NOMO-1 (cell line): Measurements from ENCODE around the gene OVCH1.
"Not testable (repeated sequence)": the region's sequence is repeated elsewhere in the genome, so short reads cannot be mapped to it uniquely, and the experiment has no call there.

Experiments
- DNase-seq, 2 experiments: peaks; one replicate each; lab custom pipeline; 2025; ENCODE audit not compliant: unreplicated experiment in 2 of 2; lab: John Stamatoyannopoulos, UW

The OVCH1 gene

DNA sequence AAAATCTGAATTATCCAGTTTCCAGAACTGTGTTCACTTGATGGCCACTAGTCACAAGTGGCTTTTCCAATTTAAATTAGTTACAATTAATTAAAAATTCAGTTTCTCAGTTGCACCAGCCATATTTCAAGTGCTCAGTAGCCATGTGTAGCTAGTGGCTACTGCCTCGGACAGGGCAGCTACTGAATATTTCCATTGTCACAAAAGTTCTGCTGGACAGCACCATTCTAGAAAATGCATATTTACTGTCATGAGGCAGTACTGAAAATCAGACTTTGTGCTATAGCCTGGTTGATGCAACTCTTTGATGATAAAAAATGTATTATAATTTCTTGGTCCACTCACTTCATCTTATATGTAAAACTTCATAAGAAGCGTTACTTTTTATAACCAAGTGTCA is 11.5 kb upstream of the OVCH1 start:
- DNase-seq: no peak

DNA sequence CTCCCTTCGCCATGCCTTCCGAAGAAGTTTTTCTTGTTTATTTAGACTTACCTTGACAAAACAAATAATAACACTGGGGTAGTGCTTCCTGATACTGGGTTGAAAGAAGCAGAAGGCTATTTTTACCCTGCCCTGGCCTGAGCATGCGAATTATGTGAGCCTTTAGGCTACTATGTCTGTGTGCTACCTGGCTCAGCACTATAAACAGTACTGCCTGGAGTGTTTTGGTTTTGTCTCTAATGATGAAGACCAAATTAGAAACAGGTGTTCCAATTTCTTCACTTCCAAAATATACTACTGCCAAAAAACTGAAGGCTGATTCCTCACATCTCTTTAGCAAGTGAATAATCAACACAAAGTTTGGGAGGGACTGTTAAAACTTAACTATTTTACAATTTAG is 7.6 kb upstream of the OVCH1 start:
- DNase-seq: no peak

DNA sequence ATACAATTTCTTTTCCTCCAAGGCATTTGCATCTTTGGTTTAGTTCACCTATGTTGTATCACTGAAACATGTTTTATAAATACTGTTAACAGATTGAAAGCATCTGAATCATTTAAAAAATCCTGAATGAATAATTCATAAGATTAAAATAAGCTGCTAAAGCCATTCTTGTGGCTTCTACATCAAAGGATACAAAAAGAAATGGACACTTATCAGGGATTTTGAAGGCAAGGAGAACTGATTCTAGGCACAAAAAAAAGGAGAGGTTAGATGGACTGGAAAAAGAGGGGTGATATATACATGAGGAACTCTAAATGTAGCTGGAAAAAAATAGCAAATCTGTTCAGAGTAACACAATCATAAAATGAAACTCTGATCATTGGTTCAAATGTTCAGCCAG is 5.8 kb upstream of the OVCH1 start:
- no peak for DNase-seq

DNA sequence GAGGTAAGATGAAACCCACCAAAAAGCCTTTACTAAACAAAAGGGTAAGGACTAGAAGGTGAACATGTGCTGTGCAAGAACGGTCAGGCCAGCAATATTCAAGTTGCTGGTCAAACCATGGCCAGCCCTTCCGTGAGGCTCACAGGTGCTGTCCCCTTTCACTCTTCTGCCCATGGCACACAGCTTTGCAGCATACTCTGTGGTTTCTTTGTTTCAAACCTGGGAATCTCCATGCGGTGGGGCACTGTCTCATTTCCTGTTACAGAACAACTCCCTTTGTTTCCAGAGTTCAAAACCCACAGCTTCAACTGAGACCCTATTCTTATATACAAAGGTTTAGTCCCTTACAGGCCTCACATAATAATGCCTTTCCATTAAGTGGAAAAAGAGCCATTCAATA is 1.7 kb upstream of the OVCH1 start:
- no peak for DNase-seq

DNA sequence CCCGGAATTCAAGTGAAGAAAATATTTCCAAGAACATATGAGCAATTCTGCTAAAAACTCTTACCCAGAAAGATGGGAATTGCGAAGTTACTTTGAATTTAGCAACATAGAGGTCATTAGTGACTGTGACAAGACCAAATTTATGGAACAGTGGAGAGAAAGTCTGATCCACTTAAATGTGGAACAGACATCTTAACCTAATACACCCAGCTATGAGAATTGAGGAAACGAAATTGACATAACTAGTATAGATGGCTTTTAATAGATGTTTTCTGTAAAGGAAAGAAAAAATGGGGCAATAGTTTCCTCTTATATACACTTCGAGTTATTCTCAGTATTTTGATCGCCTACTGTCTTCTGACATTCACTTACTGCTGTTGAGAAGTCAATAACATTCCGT is 4.6 kb downstream of the OVCH1 start:
- peak; percentile 63 to 95 for DNase-seq

DNA sequence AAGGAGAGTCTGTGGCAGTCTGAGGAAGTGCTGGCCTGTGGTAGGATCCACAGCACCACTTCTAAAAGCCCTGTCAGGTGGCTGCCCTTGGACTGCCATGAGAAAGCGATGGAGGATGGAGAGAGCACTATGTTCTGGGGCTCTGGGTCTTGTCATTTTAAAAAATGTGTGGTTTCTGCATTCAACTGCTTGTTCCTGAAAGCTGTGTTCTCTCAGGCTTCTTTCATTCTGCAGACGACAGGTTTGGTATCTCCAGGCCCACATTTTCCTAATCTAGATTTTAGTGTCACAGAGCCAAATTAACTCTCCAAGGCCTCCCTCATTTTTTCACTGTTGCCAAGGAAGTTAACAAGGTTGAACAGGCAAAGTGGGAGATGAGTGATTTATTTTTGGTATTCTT is 10.5 kb downstream of the OVCH1 start:
- no peak for DNase-seq

DNA sequence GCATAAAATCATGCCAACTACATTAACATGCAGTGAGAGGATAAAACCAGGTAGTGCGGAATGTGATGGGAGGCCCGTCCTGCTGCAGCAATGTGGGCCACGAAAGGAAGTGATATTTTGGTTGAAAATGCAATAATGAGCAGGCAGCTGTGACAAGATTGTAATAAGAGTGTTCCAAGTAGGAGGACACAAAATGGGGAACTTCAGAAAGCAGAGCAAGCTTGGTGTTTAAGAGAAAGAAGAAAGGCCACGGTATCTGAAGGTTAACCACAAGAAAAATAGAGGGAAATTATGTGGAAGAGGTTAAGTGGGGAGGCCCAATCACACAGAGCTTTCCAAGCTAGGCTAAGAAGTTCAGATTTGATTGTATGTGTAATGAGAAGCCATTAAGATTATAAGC is 34.3 kb downstream of the OVCH1 start:
- DNase-seq: peak; percentile 59 to 79

DNA sequence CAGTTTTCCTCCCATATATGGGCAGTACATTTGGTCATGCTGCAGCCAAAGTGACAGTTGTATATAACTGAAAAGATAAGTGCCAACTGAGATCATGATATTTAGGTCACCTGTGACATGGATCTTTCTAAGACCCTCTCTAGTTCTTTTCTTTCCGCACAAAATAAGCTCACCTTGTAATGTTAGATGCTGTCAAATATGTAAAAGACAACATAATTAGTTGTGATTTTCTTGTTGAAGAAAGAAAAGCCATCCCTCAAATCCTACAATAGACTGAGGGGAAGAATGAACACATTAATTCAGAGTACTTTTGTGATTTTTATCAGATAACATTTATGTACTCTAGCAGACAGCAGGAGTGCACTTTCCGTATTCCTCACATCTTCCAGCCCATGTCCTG is 37.4 kb downstream of the OVCH1 start:
- no peak for DNase-seq

DNA sequence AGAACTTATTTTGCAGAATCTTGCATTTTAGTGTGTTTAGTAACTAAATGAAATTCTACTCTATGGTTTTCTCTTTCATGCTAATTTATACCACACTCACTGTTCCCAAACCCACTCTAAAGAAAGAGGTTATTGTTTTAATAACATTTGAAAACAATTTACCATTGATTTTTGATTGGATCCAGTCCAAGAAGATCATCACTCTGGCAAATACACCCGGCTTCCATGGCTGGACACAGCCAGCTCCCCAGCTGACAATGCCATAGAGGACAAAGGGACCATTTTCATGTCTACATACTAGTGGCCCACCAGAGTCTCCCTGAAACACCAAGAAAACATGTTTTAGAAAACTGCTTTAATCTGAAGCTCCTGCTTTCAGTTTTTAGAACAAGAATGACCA is 42.4 kb downstream of the OVCH1 start:
- no peak for DNase-seq

DNA sequence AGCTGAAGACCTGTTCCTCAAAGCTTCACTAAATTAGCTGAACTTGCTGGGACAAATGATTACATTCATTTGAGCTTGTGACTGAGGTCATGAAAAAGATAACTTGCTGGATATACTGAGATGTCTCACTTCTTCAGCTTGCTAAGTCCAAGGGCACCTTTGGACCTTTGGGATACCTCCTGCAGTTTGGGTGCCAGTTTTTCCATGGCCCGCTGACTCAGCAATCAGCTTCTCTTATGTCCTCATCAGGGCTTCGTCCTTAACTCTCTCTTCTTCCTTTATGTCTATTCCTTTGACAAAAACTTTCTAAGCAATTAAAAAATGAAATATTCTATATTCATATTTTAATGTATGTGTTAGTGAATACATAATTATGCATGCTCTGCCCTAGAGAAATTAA is 45.6 kb downstream of the OVCH1 start:
- DNase-seq: no peak

DNA sequence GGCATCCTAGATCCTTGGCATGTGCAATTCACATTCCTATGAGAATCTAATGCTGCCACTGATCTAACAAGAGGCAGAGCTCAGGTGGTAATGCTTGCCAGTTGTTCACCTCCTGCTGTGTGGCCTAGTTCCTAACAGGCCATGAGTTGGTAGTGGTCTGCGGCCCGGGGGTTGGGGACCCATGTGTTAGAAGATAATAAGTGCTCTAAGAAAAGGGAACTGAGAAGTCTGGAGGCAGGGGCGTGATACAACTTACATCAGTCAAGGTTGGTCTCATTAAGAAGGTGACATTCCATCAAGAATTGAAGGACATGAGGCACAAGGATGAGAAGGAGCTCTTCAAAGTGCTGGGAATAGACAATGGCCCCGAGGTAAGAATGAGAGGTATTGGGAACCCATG is 49.3 kb downstream of the OVCH1 start:
- no peak for DNase-seq

DNA sequence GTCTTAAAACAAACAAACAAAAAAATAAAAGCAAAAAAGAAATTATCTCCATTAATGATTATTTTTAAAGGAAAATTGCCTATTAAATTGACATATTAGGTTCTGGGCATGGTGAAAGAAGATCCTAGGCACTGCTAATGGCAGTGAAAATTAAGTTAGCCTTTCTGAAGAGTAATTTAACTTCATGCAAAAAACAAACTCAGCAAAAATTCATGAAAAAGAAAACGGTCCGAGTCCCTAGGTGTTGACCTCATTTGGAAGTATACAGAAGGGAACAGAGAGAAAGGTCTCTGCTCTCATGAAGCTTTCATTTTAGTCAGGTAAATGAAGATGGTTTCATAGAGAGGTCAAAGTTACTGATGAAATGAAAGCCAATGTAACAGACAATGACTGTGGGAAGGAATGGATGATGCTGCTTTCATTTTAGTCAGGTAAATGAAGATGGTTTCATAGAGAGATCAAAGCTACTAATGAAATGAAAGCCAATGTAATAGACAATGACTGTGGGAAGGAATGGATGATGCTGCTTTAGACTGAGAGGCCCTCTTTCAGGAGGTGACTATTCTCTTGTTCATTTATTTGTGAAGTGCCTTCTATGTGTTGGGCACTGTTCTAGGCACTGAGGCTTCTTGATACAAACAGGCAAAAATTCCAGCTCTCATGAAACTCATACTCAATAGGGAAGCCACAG is 50.1 kb downstream of the OVCH1 start:
- DNase-seq: no peak

DNA sequence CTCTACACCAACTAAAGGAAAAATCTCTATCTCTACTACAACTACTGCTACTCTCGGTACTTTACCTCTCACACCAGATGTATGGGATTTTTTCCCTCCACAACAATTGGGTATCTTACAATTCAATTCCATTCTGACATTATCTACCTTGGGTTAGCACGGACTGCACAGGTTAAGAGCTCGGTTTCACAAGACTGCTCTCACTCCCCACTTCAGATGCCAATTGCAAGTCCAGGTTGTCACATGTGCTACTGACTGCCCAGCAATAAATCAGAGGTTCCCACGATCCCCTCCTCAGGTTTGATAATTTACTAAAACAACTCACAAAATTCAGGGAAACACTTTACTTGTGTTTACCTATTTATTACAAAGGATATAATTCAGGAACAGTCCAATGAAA is 58.0 kb downstream of the OVCH1 start:
- DNase-seq: no peak

DNA sequence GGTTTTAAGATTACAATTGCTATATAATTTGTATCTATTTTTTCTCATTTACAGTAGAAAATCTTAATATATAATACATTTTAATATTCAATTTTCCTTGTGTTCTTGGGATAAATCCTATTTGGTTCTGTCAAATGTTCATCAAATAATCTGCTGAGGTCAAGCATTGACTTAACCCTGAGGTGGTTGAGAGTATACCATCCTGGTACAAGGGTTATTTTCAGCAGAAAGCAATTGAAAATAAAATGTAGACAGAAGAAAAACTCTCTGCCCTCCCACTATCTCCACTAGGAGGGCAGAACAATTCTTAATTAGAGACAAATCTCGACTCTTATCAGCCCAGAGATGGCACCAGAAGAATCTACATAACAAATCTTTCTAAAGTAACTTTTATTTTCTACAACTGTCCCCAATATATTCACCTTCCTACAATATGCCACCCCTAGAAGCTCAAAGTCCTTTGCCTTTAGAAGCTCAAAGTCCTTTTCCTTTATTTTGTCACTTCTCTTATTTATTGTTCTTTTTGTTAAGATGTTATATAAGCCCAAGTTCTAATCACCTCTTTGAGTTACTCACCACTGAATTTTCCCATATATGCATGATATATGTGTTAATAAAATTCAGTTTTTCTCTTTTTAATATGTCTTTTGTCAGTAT is 58.6 kb downstream of the OVCH1 start:
- DNase-seq: no peak

DNA sequence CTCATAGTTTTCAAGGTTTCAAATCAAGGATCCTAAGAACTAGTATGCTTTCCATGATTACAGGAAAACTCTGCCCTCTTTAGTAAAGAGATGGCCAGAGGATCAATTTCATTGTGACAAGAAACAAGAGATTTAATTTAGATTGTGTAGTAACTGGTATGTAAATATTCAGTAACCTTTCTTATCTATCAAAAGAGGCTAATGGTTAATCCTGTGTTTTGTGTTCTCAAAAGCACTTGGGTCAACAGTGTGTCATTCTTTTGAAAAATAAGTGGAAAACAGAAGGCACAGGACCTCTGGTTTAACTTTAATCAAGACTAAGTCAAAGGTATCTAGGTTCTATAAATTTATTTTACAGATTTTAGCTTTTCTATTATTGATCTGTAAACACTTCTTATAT is 59.9 kb downstream of the OVCH1 start:
- no peak for DNase-seq

DNA sequence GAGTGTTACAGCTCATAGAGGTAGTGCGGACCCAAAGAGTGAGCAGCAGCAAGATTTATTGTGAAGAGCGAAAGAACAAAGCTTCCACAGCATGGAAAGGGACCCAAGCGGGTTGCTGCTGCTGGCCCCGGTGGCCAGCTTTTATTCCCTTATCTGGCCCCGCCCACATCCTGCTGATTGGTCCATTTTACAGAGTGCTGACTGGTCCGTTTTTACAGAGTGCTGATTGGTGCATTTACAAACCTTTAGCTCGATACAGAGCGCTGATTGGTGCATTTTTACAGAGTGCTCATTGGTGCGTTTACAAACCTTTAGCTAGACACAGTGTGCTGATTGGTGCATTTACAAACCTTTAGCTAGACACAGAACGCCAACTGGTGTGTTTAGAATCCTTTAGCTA is 60.7 kb downstream of the OVCH1 start:
- not testable (repeated sequence) for DNase-seq

DNA sequence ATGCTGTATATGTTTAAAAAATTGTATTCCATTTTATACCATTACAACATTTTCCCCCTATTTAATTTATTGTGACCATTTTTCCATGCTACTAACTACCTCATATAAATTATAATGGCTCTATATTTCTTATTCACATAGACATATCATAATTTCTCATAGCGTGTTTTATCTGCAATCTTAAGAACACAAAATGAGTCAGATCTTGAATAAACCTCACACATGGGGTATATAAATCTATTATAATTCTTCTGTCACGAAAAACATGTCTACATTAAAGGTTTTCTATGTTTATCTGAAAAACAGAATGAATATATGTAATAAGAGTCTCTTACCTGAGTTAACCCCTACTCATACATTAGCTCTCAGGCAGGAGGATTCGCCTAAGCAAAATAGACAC is 66.0 kb downstream of the OVCH1 start:
- no peak for DNase-seq

DNA sequence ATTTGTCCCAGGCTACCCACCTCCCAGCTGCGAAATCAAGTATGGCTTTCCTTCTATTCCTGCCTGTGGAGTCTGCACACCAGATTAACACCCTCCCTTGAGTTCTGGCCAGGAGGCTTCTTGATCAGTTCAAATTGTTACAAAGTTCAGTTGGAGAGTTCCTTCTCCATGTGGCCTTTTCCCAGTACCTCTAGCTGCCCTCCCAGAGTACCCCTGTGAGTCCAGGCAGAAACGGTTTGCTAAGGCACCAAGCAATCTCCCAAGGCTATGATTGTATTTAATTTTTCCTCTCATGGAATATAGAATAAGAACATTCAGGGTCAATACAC is 66.8 kb downstream of the OVCH1 start:
- DNase-seq: no peak

DNA sequence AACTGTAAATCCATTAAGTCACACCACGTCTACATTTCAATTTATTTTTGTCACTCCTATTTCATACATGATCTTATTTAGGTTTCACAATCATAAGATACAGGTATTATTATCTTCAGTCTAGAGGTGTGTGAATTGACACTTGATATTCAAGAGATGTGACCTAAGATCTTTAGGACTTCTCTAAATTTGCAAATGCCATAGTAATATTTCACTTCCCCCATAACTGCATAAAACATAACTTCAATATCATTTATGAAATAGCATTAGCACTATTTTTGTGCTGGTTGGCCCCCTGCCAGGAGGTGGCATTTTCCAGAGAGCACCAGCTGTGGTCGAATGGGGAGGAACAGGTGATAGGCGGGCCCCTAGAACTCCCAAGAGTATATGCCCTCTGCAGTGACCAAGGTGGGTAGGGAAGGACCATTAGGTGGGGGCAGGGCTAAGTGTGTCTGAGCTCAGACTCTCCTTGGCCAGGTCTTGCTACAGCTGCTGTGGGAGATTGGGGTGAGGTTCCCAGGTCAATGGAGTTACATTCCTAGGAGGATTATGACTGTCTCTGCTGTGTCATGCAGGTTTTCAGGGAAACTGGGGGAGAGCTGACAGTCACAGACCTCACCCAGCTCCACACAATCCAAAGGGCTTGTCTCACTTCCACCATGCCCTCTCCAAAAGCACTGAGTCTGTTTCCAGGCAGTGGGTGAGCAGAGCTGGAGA is 67.3 kb downstream of the OVCH1 start:
- DNase-seq: no peak

DNA sequence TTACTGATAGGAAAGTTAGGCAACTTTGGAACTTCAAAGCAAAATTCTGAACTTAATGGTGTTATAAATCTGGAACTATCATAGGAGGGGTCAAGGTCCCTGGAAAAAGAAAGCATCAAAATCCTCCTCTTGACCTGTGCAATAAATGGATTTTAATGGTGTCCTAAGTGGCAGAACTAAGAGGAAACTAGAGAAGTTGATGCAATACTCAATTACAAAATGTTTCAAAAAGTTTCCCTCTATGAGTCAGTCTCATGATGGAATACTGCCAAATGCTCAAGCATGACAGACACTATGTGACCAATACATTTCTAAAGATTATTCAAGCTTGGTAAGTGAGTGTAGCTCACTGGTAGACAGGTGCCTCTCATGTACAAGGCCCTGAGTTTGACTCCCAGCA is 68.9 kb downstream of the OVCH1 start:
- DNase-seq: peak; percentile 56 to 94

DNA sequence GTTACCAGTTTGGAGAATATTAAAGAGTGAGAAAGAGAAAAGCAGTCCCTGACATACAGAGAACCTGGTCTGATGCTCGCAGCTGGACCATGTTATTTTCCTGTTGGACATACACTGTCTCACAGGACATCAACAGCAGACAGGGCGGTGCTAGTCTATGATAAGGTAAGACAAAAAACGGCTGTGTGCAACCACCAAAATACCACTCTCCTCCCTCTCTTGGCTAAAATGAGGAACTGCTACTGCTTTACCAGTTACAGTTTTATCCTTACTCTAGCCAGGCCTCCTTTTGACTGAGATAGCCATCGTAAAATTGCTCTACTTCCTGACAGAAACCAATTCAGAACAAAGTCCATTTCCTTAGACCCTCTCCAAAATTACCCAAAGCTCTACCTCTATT is 69.5 kb downstream of the OVCH1 start:
- peak; percentile 88 to 93 for DNase-seq

DNA sequence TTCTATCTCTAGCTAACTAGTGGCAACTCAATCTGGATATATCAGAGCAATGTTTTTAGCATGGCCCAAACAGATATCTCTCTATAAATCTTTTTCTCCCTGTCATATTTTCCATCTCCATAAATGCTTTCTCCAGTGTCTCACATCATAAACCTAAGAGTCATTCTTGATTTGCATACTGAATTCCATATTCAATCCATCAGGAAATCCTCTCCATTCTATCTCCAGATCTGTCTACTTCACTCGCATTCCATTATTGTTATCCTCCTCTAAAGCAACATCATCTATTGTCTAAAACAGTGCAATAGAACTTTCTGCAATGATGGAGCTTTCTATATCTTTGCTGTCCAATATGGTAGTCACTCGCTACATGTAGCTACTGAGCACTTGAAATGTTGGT is 71.0 kb downstream of the OVCH1 start:
- DNase-seq: no peak
